ENCODE measurements around the gene PANK4. TPM values are rescaled to one million over a fixed set of nuclear protein-coding genes. Genes with fewer than 3 reads are reported as not detected.

The PANK4 gene
- total RNA-seq, 6 experiments from 2014 or later, result 20.6 to 26.4 (median 24.0) TPM

DNA sequence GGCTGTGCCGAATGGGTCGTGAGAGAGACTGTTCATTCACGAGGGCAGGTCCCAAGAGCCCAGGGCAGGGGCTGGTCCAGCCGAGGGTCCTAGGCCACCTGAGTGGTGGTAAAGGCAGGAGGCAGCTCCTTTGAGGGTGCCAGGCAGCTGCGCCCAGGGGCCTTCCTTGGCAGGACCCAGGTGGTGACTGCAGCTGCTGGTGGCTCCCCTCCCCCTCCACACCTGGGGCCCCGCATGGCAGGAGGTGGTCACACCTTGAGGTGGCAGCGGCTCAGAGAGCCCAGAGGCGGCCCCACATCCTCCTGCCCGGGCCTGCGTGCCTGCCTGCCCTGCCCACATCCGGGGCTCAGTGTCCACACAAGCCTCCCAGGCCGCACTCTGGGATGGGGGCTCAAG, 60.1 kb downstream of the PANK4 start:
- Mint-ChIP-seq H3K36me3 (ENCODE audit: low read depth) (no peaks in the 10 kb centered on the region), H3K4me3 (no peak overlapping the region), H3K4me1 (ENCODE audit: low read depth) (no peaks in the 10 kb centered on the region), H3K27ac (no peak overlapping the region), H3K27me3 (ENCODE audit: insufficient read depth) (peaks cover 30% of the 10 kb centered on the region), H3K9me3 (no peaks in the 10 kb centered on the region)
- DNase-seq, result no peak
- no peak for TF ChIP-seq CTCF (IDR thresholded peaks at IDR 0.05)

DNA sequence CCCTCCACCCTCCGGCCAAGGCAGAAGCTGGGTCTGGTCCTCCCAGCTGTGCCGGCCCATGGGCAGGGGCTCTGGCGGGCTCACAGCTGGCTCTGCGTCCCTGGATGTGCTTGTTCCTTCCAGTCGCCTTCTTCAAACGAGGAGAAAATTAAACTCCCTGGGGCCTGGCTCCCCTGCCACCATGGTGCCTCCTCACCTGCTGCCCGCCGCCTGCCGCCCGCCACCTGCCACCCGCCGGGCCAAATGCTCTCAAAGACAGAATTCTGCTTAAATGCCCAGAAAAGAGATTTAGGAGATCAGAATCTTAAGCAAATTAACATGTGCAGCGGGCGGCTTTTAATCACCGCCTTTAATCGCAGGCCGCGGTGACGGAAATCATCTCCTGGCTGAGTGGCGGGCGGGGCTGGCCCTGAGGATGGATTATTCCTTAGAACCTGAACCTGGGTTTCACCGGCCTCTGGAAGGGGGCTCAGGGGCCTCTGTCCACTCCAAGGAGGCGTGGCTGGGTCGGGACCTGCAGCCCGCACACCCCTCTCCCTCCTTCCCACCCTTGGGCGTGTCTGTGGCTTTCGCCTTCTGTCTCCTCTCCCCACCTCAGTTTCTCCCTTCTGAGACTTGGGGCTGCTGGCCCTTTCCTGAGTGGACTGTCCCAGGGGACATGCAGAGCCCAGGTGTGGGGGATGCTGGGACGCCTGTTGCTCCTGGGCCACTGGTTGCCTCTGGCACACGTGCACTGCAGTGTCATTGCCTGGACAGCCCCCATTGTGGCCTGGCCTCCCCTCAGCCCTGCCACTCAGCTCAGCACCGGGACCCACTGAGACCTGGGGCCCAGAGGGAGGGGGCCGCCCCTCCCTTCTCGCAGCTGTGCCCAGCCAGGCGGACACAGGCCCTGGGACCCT, 60.8 kb downstream of the PANK4 start:
- Mint-ChIP-seq H3K27me3 (ENCODE audit: insufficient read depth) (peaks cover 26% of the 10 kb centered on the region), H3K27ac (no peak overlapping the region), H3K9me3 (no peaks in the 10 kb centered on the region), H3K4me1 (ENCODE audit: low read depth) (no peaks in the 10 kb centered on the region), H3K4me3 (no peak overlapping the region), H3K36me3 (ENCODE audit: low read depth) (no peaks in the 10 kb centered on the region)
- TF ChIP-seq CTCF (IDR thresholded peaks at IDR 0.05), result no peak
- DNase-seq, result no peak

GRCh38 chr1:2463396-2463795, 63.0 kb downstream of the PANK4 start:
- no peaks in the 10 kb centered on the region for H3K4me1 Mint-ChIP-seq (ENCODE audit: low read depth)
- H3K27ac Mint-ChIP-seq, result no peak overlapping the region
- no peaks in the 10 kb centered on the region for H3K36me3 Mint-ChIP-seq (ENCODE audit: low read depth)
- no peak overlapping the region for H3K4me3 Mint-ChIP-seq
- H3K9me3 Mint-ChIP-seq, result no peaks in the 10 kb centered on the region
- TF ChIP-seq CTCF (IDR thresholded peaks at IDR 0.05), result no peak
- DNase-seq, result peak; percentile 12
- peaks cover 30% of the 10 kb centered on the region for H3K27me3 Mint-ChIP-seq (ENCODE audit: insufficient read depth)

GRCh38 chr1:2462819-2463218, 63.6 kb downstream of the PANK4 start:
- Mint-ChIP-seq H3K27me3 (ENCODE audit: insufficient read depth) (peaks cover 30% of the 10 kb centered on the region), H3K4me1 (ENCODE audit: low read depth) (no peaks in the 10 kb centered on the region), H3K36me3 (ENCODE audit: low read depth) (no peaks in the 10 kb centered on the region), H3K4me3 (no peak overlapping the region), H3K27ac (no peak overlapping the region), H3K9me3 (no peaks in the 10 kb centered on the region)
- DNase-seq, result no peak
- no peak for TF ChIP-seq CTCF (IDR thresholded peaks at IDR 0.05)

DNA sequence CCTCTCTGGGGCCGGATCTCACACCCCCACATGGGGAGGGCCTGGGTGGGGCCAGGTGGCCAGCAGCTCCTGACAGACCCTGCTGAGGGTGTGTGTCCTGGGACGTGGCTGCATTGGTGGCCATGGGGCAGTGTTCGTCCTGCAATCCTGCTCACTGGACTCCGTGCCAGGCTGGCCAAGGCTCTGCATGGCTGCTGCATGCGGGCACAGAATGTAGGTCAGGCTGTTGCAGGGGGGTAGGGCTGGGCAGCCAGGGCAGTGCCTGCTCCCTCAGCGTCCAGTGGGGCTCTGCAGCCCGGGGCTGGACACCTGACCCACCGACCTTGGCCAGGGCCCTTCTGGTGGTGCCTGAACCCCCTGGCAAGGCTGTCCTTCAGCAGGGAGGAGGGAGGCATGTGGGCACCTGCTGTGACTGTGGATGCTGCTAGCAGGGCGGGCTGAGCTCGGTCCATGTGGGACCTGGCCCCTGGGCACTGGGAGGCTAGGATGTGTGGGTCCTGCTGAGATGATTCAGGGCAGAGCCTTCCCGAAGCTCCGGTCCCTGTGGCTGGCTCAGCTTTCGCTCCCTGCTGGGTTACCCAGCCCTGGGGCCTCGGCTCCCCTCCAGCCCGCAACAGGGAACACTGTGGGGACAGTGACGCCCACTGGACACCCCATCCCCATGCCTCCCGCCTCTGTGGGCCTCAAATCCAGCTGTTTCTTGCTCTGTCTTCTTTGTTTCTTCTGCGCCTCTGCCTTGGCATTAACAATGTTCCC, 65.2 kb downstream of the PANK4 start:
- H3K4me1 Mint-ChIP-seq (ENCODE audit: low read depth), result no peaks in the 10 kb centered on the region
- no peak overlapping the region for H3K27ac Mint-ChIP-seq
- peaks cover 30% of the 10 kb centered on the region for H3K27me3 Mint-ChIP-seq (ENCODE audit: insufficient read depth)
- H3K9me3 Mint-ChIP-seq, result no peaks in the 10 kb centered on the region
- H3K4me3 Mint-ChIP-seq, result no peak overlapping the region
- no peaks in the 10 kb centered on the region for H3K36me3 Mint-ChIP-seq (ENCODE audit: low read depth)
- no peak for DNase-seq
- TF ChIP-seq CTCF (IDR thresholded peaks at IDR 0.05), result no peak

Measured in HFFc6 (cell line).